GM23338 (cell line): ENCODE results near the gene TARP.

Experiments used
- ATAC-seq: fragments of 200-7000 bp; cut with Tn5 transposase; 3 replicates; pipeline ENCODE4 v1.9.1; 2020
- DNase-seq: peaks from one replicate; pipeline ENCODE4 v3.0.0-alpha.2; 2015; ENCODE audit warnings: low spot score
- H2AFZ ChIP-seq: fragments of 200-600 bp; sonication (generic); 2 replicates; pipeline ENCODE4 v1.8.0; 2016; ENCODE audit warnings: antibody characterized with exemption, mild to moderate bottlenecking, moderate library complexity
- H3F3A ChIP-seq: fragments of 200-600 bp; sonication (generic); replicated peaks from 2 replicates; pipeline ENCODE4 v1.8.0; 2017; ENCODE audit warnings: antibody characterized with exemption, mixed run types, low read depth
- H3K27ac ChIP-seq: fragments of 200-600 bp; sonication (generic); 2 replicates; pipeline ENCODE4 v1.6.1; 2016; ENCODE audit warnings: low read depth
- H3K27me3 ChIP-seq: fragments of 200-600 bp; sonication (generic); 2 replicates; pipeline ENCODE4 v1.8.0; 2016; ENCODE audit warnings: mild to moderate bottlenecking, mixed run types, moderate library complexity; ENCODE audit not compliant: insufficient read depth
- H3K36me3 ChIP-seq: fragments of 200-600 bp; sonication (generic); 2 replicates; pipeline ENCODE4 v1.8.0; 2016; ENCODE audit warnings: mild to moderate bottlenecking; ENCODE audit not compliant: insufficient read depth
- H3K4me1 ChIP-seq: fragments of 200-600 bp; sonication (generic); 2 replicates; pipeline ENCODE4 v1.8.0; 2016; ENCODE audit warnings: mild to moderate bottlenecking, moderate library complexity; ENCODE audit not compliant: insufficient read depth
- H3K4me2 ChIP-seq: fragments of 200-600 bp; sonication (generic); 2 replicates; pipeline ENCODE4 v1.7.1; 2017; ENCODE audit warnings: mixed run types
- H3K4me3 ChIP-seq: fragments of 200-600 bp; sonication (generic); 2 replicates; pipeline ENCODE4 v1.6.1; 2016; ENCODE audit warnings: mixed run types
- H3K79me2 ChIP-seq: fragments of 200-600 bp; sonication (generic); replicated peaks from 2 replicates; pipeline ENCODE4 v1.8.0; 2017; ENCODE audit warnings: mild to moderate bottlenecking; ENCODE audit not compliant: insufficient read depth
- H3K9me2 ChIP-seq: fragments of 200-600 bp; sonication (generic); 2 replicates; pipeline ENCODE4 v1.8.0; 2017; ENCODE audit not compliant: insufficient read depth
- H4K20me1 ChIP-seq: fragments of 200-600 bp; sonication (generic); replicated peaks from 2 replicates; pipeline ENCODE4 v1.8.0; 2017; ENCODE audit warnings: mild to moderate bottlenecking; ENCODE audit not compliant: insufficient read depth
- H3K27ac Mint-ChIP-seq: 2 replicates; pipeline ENCODE4 v1.8.0; 2020; ENCODE audit warnings: inconsistent platforms, mild to moderate bottlenecking, moderate library complexity, mixed read lengths
- H3K27me3 Mint-ChIP-seq: 3 replicates; pipeline ENCODE4 v1.8.0; 2022; ENCODE audit warnings: low read depth, mild to moderate bottlenecking, moderate library complexity, mixed read lengths, inconsistent platforms; ENCODE audit not compliant: insufficient read depth, poor library complexity
- H3K36me3 Mint-ChIP-seq: 3 replicates; pipeline ENCODE4 v1.8.0; 2021; ENCODE audit warnings: low read depth, mild to moderate bottlenecking, inconsistent platforms, moderate library complexity, mixed read lengths
- H3K4me1 Mint-ChIP-seq: 3 replicates; pipeline ENCODE4 v1.8.0; 2020; ENCODE audit warnings: mild to moderate bottlenecking, inconsistent platforms, mixed read lengths
- H3K4me3 Mint-ChIP-seq: 3 replicates; pipeline ENCODE4 v1.8.0; 2021; ENCODE audit warnings: moderate library complexity, mild to moderate bottlenecking, inconsistent platforms, mixed read lengths
- H3K9me3 Mint-ChIP-seq: 3 replicates; pipeline ENCODE4 v1.8.0; 2020; ENCODE audit warnings: moderate library complexity, mild to moderate bottlenecking, inconsistent platforms, mixed read lengths
- CTCF ChIP-seq, 2 experiments: fragments of 200-600 bp in 1 of 2; sonication (generic) in 1 of 2; conservative IDR thresholded peaks; 2 replicates each; pipeline versions ENCODE4 v1.5.1 to v1.6.1; 2016 to 2017; ENCODE audit warnings: antibody characterized with exemption in 2 of 2, low read depth in 2 of 2, mild to moderate bottlenecking in 2 of 2, moderate library complexity in 1 of 2
- ETS1 ChIP-seq: IDR thresholded peaks from 2 replicates; pipeline ENCODE4 v1.6.1; 2016; ENCODE audit warnings: antibody characterized with exemption
- EZH2phosphoT487 ChIP-seq: fragments of 200-600 bp; sonication (generic); IDR thresholded peaks from one replicate; pipeline ENCODE4 v1.8.1; 2018; ENCODE audit warnings: antibody characterized with exemption; ENCODE audit not compliant: unreplicated experiment
- JUNB ChIP-seq: IDR thresholded peaks from one replicate; pipeline ENCODE4 v1.6.1; 2016; ENCODE audit warnings: antibody characterized with exemption; ENCODE audit not compliant: unreplicated experiment
- NANOG ChIP-seq: IDR thresholded peaks from 2 replicates; pipeline ENCODE4 v1.6.1; 2016; ENCODE audit warnings: antibody characterized with exemption, borderline replicate concordance
- POLR2AphosphoS5 ChIP-seq: IDR thresholded peaks from 2 replicates; pipeline ENCODE4 v1.6.1; 2016; ENCODE audit warnings: antibody characterized with exemption, low read depth
- REST ChIP-seq: IDR thresholded peaks from one replicate; pipeline ENCODE4 v1.6.1; 2018; ENCODE audit warnings: antibody characterized with exemption; ENCODE audit not compliant: unreplicated experiment
- STAT1 ChIP-seq: IDR thresholded peaks from one replicate; pipeline ENCODE4 v1.6.1; 2016; ENCODE audit warnings: antibody characterized with exemption; ENCODE audit not compliant: unreplicated experiment
- ZNF114 ChIP-seq: fragments of 250-450 bp; sonication (Bioruptor Pico); IDR thresholded peaks from 2 replicates; pipeline ENCODE4 v1.5.0; 2020; ENCODE audit warnings: mild to moderate bottlenecking, moderate library complexity
- ZNF331 ChIP-seq: fragments of 250-450 bp; sonication (Bioruptor Pico); IDR thresholded peaks from 2 replicates; pipeline ENCODE4 v1.5.0; 2020; ENCODE audit warnings: low read depth, mild to moderate bottlenecking, moderate library complexity
- ZNF462 ChIP-seq: fragments of 250-450 bp; sonication (Bioruptor Pico); IDR thresholded peaks from 2 replicates; pipeline ENCODE4 v1.5.0; 2020; ENCODE audit warnings: mild to moderate bottlenecking, moderate library complexity

TARP gene

GRCh38 chr7:38229884-38230642, 43.4 kb downstream of the TARP start:
- TF ChIP-seq REST, result no peak
- TF ChIP-seq ETS1, result no peak
- TF ChIP-seq ZNF114 (CRISPR knock-in tag), result no peak
- TF ChIP-seq STAT1, result no peak
- no peak for TF ChIP-seq JUNB
- no peak for TF ChIP-seq NANOG
- no peak for TF ChIP-seq EZH2phosphoT487
- TF ChIP-seq ZNF331 (CRISPR knock-in tag), result no peak
- no peak for TF ChIP-seq ZNF462 (CRISPR knock-in tag)
- TF ChIP-seq CTCF (conservative IDR thresholded peaks at IDR 0.05; ENCODE audit: low read depth in 2 of 2), result no peak
- TF ChIP-seq POLR2AphosphoS5, result no peak
- Mint-ChIP-seq H3K36me3 (peaks cover 6% of the 10 kb centered on the region; the same call in 2 of the 3 replicates), H3K9me3 (no peaks in the 10 kb centered on the region), H3K27me3 (no peaks in the 10 kb centered on the region), H3K27ac (no peak overlapping the region), H3K4me1 (no peaks in the 10 kb centered on the region; the same call in 2 of the 3 replicates), H3K4me3 (no peak overlapping the region)
- Histone ChIP-seq H3K4me2 (no peak overlapping the region), H3K27me3 (no peaks in the 10 kb centered on the region), H3K4me1 (peaks cover 9% of the 10 kb centered on the region), H2AFZ (no peak overlapping the region), H3K79me2 (no peaks in the 10 kb centered on the region), H4K20me1 (no peaks in the 10 kb centered on the region), H3K4me3 (no peak overlapping the region), H3K36me3 (no peaks in the 10 kb centered on the region; the same call in none of the 2 replicates), H3F3A (no peaks in the 10 kb centered on the region), H3K9me2 (no peaks in the 10 kb centered on the region), H3K27ac (no peak overlapping the region)
- DNase-seq (no peak), ATAC-seq (no peak)
